GM12875 (cell line): Measurements from ENCODE around the gene OR2B6.
"Not testable (repeated sequence)": the region's sequence is repeated elsewhere in the genome, so short reads cannot be mapped to it uniquely, and the experiment has no call there.

Experiments used
- H3K4me3 ChIP-seq: one replicate; pipeline ENCODE4 v1.5.1; 2011; ENCODE audit warnings: low read depth, low read length, control low read depth
- CTCF ChIP-seq: IDR thresholded peaks from 2 replicates; pipeline ENCODE4 v1.5.1; 2011; ENCODE audit warnings: low read depth, mild to moderate bottlenecking, control low read depth, inconsistent platforms, low read length, moderate library complexity, borderline replicate concordance; ENCODE audit not compliant: insufficient read depth

Gene OR2B6

GRCh38 chr6:27956941-27957340 is at the start of gene OR2B6:
Gene OR2B6 (plus strand): TSS chr6:27957241. CDS start chr6:27957241, 0 bp downstream.
- no peak for TF ChIP-seq CTCF
- H3K4me3 ChIP-seq = no peak within 1 kb of the TSS

GRCh38 chr6:27908017-27908416 is 49.0 kb upstream of the OR2B6 start:
- H3K4me3 ChIP-seq = no peak overlapping the region
- no peak for TF ChIP-seq CTCF

GRCh38 chr6:27911956-27912446 is 45.0 kb upstream of the OR2B6 start, which contains the start of gene OR2B2:
Gene OR2B2 (minus strand): TSS chr6:27912396. CDS start chr6:27912319, 77 bp downstream.
- H3K4me3 ChIP-seq = no peak within 1 kb of the TSS
- no peak for TF ChIP-seq CTCF

GRCh38 chr6:27922949-27923348 is 34.1 kb upstream of the OR2B6 start:
- H3K4me3 ChIP-seq = no peak overlapping the region
- TF ChIP-seq CTCF = no peak

GRCh38 chr6:27924179-27924578 is 32.9 kb upstream of the OR2B6 start:
- H3K4me3 ChIP-seq = no peak overlapping the region

GRCh38 chr6:27928041-27928440 is 29.0 kb upstream of the OR2B6 start:
- H3K4me3 ChIP-seq = not testable (repeated sequence)

More at GRCh38 chr6:27924179-27924578, 32.9 kb upstream of the OR2B6 start:
- no peak for TF ChIP-seq CTCF

- H3K4me3 ChIP-seq = not testable (repeated sequence)
Measured at GRCh38 chr6:27929930-27930329, 27.1 kb upstream of the OR2B6 start.

GRCh38 chr6:27931209-27931608 is 25.8 kb upstream of the OR2B6 start:
- H3K4me3 ChIP-seq = no peak overlapping the region
- TF ChIP-seq CTCF = no peak
